GM12878 (cell line): ENCODE data around the gene C19orf38.

Experiments
- BACH1 ChIP-seq: fragments of 450-650 bp; IDR thresholded peaks from 2 replicates; pipeline ENCODE4 v1.6.1; 2017; ENCODE audit warnings: mild to moderate bottlenecking, borderline replicate concordance
- CBX5 ChIP-seq: sonication (generic); IDR thresholded peaks from 2 replicates; pipeline ENCODE4 v1.6.1; 2016; ENCODE audit warnings: low read depth, moderate library complexity, mild to moderate bottlenecking, inconsistent platforms
- CTCF ChIP-seq, 3 experiments: IDR thresholded peaks in 2 of 3; conservative IDR thresholded peaks in 1 of 3; 2 replicates each; pipeline ENCODE4 v1.5.1; 2011; ENCODE audit warnings: low read depth in 3 of 3, low read length in 3 of 3, mild to moderate bottlenecking in 3 of 3, control low read depth in 2 of 3, moderate library complexity in 2 of 3, inconsistent platforms in 1 of 3, mixed read lengths in 1 of 3; ENCODE audit not compliant: control insufficient read depth in 2 of 3, insufficient read depth in 1 of 3; ENCODE audit errors: extremely low read depth in 1 of 3
- E4F1 ChIP-seq: fragments of 450-650 bp; IDR thresholded peaks from 2 replicates; pipeline ENCODE4 v1.6.1; 2018; ENCODE audit warnings: borderline replicate concordance, mild to moderate bottlenecking; ENCODE audit not compliant: partially characterized antibody
- HDGF ChIP-seq: fragments of 450-650 bp; IDR thresholded peaks from 2 replicates; pipeline ENCODE4 v1.6.1; 2016; ENCODE audit warnings: antibody characterized with exemption
- MAX ChIP-seq: IDR thresholded peaks from 2 replicates; pipeline ENCODE4 v1.6.1; 2012; ENCODE audit warnings: low read depth, low read length, improper control_type of control experiment
- NFYA ChIP-seq: IDR thresholded peaks from 2 replicates; pipeline ENCODE4 v1.6.1; 2011; ENCODE audit warnings: low read depth, mild to moderate bottlenecking, low read length, improper control_type of control experiment, borderline replicate concordance
- REST ChIP-seq: IDR thresholded peaks from 2 replicates; pipeline ENCODE4 v1.6.1; 2012; ENCODE audit warnings: mild to moderate bottlenecking, low read depth, low read length
- ZBTB40 ChIP-seq: fragments of 450-650 bp; IDR thresholded peaks from 2 replicates; pipeline ENCODE4 v1.6.1; 2016; ENCODE audit warnings: mild to moderate bottlenecking, moderate library complexity, borderline replicate concordance

- TF ChIP-seq CTCF (IDR thresholded peaks at IDR 0.05 in 2 of 3, conservative IDR thresholded peaks at IDR 0.05 in 1 of 3; ENCODE audit: control insufficient read depth in 2 of 3, extremely low read depth in 1 of 3, insufficient read depth in 1 of 3, low read depth in 3 of 3, low read length in 3 of 3) (no peak), ZBTB40 (no peak), CBX5 (no peak), MAX (no peak), REST (no peak), NFYA (no peak), E4F1 (no peak), BACH1 (no peak), HDGF (peak; percentile 94)
Measured at GRCh38 chr19:10870501-10870954, 22.3 kb downstream of the C19orf38 start.
